COR-L47 (cell line): ENCODE results near the gene NANOS2.

Experiments
- DNase-seq: peaks from one replicate; lab custom pipeline; 2025; lab: John Stamatoyannopoulos, UW

NANOS2 gene

GRCh38 chr19:45895519-45895972 lies 19.0 kb downstream of the NANOS2 start:
- no peak for DNase-seq

- DNase-seq = no peak
These were observed 23.7 kb downstream of the NANOS2 start for GRCh38 chr19:45890877-45891276.

GRCh38 chr19:45889210-45889885 lies 25.2 kb downstream of the NANOS2 start:
- no peak for DNase-seq

GRCh38 chr19:45887200-45887710 lies 27.3 kb downstream of the NANOS2 start:
- DNase-seq = no peak

- peak; percentile 81 for DNase-seq
These were observed 28.0 kb downstream of the NANOS2 start for GRCh38 chr19:45886427-45887199.

GRCh38 chr19:45885556-45886426 lies 28.8 kb downstream of the NANOS2 start, which contains the start of gene IRF2BP1:
Gene IRF2BP1, minus strand, starts transcription at chr19:45886141. Its CDS starts 367 bp downstream, at chr19:45885774.
- DNase-seq = peak; percentile 88

GRCh38 chr19:45884682-45885555 lies 29.7 kb downstream of the NANOS2 start:
- peak; percentile 44 for DNase-seq

- no peak for DNase-seq
These were observed 30.5 kb downstream of the NANOS2 start for GRCh38 chr19:45883881-45884681.

- DNase-seq = no peak
These were observed 31.0 kb downstream of the NANOS2 start for GRCh38 chr19:45883586-45883880.

GRCh38 chr19:45882652-45883585 lies 31.7 kb downstream of the NANOS2 start:
- DNase-seq = peak; percentile 72

- peak; percentile 89 for DNase-seq
These were observed 32.6 kb downstream of the NANOS2 start for GRCh38 chr19:45881909-45882528.

- DNase-seq = no peak
These were observed 33.3 kb downstream of the NANOS2 start for GRCh38 chr19:45881082-45881908.

- DNase-seq = no peak
These were observed 34.6 kb downstream of the NANOS2 start for GRCh38 chr19:45879971-45880370.

GRCh38 chr19:45879055-45879454 lies 35.5 kb downstream of the NANOS2 start:
- DNase-seq = no peak

GRCh38 chr19:45878043-45878794 lies 36.4 kb downstream of the NANOS2 start:
- DNase-seq = no peak

GRCh38 chr19:45876411-45877197 lies 38.0 kb downstream of the NANOS2 start:
- no peak for DNase-seq

- no peak for DNase-seq
These were observed 38.5 kb downstream of the NANOS2 start for GRCh38 chr19:45876161-45876410.
